ENCODE results near the gene MTMR4.
"Not testable (repeated sequence)": the region's sequence is repeated elsewhere in the genome, so short reads cannot be mapped to it uniquely, and the experiment has no call there.

MTMR4 gene

DNA sequence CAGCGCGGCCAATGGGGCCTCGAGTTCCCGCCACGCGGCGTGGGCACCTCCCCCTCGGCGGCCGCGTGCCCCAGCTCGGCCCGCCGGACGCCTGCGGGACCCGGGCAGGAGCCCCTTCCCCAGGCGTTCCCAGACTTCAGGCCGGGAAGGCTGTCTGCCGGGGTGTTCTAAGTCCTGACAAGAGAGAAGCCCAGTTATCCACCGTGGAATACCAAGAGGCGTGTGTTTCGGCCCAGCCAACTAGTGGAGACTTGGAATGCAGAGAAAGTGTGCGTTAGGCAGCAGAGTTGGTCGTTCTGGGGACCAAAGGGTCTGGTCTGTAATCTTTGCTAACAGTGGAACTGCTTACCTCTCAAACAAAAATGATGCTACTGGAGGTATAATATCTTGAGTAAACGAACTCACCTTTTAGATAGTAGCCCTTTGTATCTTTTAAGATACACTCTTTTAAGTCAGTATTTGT lies 26.0 kb downstream of the MTMR4 start:
- DNase-seq = no peak

- peak; percentile 39 to 78 (median 66) for DNase-seq
These were observed 26.6 kb downstream of the MTMR4 start, which contains the start of gene HSF5 for GRCh38 chr17:58487589-58488427. HSF5 (minus strand) TSS chr17:58488408; CDS start chr17:58488274, 134 bp downstream.

- no peak for DNase-seq
These were observed 29.8 kb downstream of the MTMR4 start for GRCh38 chr17:58484600-58484999.

GRCh38 chr17:58481798-58482197 lies 32.6 kb downstream of the MTMR4 start:
- DNase-seq = not testable (repeated sequence)

DNA sequence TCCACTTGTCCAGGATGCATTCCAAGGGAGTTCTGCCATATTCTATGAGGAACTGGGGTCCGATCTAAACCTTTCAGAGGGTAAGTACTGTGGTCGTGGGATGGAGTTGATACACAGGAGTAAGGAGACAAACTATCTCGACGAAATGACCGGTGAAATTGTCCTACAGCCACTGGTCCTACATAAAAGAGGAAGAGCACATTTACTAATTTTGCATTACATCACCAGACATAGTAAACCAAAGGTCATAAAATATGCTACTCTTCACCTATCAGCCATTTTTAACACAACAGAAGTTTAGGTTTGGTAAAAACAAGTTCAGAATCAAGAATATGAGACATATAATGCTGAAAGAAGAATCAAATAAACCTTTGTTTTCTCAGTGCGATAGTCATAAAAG lies 34.3 kb downstream of the MTMR4 start:
- no peak for DNase-seq

- no peak for DNase-seq
These were observed 37.6 kb downstream of the MTMR4 start for GRCh38 chr17:58476812-58477211.

- DNase-seq = no peak
These were observed 38.5 kb downstream of the MTMR4 start for GRCh38 chr17:58475985-58476384.

DNA sequence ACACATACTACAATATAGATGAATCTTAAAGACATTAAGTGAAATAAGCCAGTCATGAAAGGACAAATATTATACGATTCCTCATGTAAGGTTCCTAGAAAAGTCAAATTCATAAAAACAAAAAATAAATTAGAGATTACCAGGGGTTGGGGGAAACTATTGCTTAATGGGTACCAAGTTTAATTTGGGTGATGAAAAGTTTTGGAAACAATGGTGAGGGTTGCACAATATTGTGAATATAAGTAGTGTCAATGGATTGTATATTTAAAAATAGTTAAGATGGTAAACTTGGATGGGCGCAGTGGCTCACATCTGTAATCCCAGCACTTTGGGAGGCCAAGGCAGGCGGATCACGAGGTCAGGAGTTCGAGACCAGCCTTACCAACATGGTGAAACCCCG lies 44.1 kb downstream of the MTMR4 start:
- no peak for DNase-seq

- no peak for DNase-seq
These were observed 45.5 kb downstream of the MTMR4 start for GRCh38 chr17:58468944-58469343.

- DNase-seq = no peak
These were observed 58.9 kb downstream of the MTMR4 start for GRCh38 chr17:58455491-58455890.

GRCh38 chr17:58452738-58453137 lies 61.7 kb downstream of the MTMR4 start:
- no peak for DNase-seq

DNA sequence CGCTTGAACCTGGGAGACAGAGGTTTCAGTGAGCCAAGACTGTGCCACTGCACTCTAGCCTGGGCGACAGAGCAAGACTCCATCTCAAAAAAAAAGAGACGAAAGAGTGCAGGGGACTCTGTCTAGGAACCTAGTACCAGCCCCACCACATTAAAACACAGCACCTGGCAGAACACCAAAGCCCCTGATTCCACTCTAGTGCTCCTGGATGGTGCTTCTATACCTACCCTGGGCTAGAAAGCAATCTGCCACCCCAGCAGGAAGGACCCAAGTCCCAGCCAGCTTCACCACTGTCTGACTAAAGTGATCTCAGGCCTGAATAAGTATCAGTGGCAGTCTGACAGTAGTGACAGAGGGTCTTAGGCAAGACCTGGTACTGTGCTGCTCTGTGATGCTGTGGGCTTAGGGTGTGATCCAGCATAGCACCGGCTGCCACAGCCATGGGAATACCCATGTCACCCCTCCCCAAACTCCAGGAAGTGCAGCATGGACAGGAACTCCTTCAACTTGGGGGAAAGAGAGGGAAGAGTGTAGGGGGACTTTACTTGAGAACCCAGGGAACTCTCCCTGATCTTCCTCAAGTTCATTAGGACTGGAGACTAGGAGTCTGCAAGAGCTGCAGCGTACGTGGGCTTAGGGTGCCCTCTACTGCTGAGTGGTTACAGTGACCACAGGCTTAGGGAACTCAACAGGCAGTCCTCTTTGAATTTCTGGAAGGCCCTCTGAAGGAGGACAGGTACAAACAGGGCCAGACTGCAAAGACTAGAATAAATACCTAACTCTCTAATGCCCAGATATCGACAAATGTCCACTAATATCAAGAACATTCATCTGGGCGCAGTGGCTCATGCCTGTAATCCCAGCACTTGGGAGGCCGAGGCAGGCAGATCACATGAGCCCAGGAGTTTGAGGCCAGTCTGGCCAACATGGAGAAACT lies 67.1 kb downstream of the MTMR4 start:
- DNase-seq = peak in 3 of 4 experiments; percentile 12 to 44 (median 25)

DNA sequence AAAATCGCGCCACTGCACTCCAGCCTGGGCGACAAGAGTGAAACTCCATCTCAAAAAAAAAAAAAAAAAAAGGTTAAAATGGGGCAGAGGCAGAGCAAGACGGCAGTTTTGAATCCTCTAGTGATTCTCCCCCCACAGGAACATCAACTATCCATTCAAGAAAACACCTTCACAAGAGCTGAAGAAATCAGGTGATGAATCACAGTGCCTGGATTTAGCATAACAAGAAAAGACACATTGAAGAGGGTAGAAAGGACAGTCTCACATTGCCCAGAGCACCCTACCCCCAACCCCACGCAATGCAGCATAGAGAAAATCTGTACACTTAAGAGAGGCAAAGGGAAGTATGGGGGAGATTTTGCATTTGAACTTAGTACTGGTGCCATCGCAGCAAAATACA lies 68.4 kb downstream of the MTMR4 start:
- DNase-seq = no peak
